H9 (cell line): ENCODE data around the gene SLC16A10. TPM values are rescaled to one million over a fixed set of nuclear protein-coding genes. Genes with fewer than 3 reads are reported as not detected.
A peak's percentile ranks its signal among the peaks of the same experiment; 100 is the strongest.
"Not testable (repeated sequence)": the region's sequence is repeated elsewhere in the genome, so short reads cannot be mapped to it uniquely, and the experiment has no call there.

Experiments
- DNase-seq: peaks from one replicate; pipeline ENCODE4 v3.0.0-alpha.2; 2017
- H2AFZ ChIP-seq: one replicate; pipeline ENCODE4 v1.6.1; 2013; ENCODE audit warnings: mild to moderate bottlenecking, low read length, control low read depth, moderate library complexity
- H2AK5ac ChIP-seq: 2 replicates; pipeline ENCODE4 v1.6.1; 2013; ENCODE audit warnings: low read length, control low read depth, mixed read lengths; ENCODE audit not compliant: insufficient read length
- H2BK120ac ChIP-seq: one replicate; pipeline ENCODE4 v1.6.1; 2013; ENCODE audit warnings: low read depth, mild to moderate bottlenecking, low read length, control low read depth, inconsistent platforms; ENCODE audit not compliant: poor library complexity, severe bottlenecking
- H2BK12ac ChIP-seq: 2 replicates; pipeline ENCODE4 v1.6.1; 2013; ENCODE audit warnings: low read length, control low read depth, mixed read lengths, low read depth; ENCODE audit not compliant: insufficient read length
- H2BK15ac ChIP-seq: 2 replicates; pipeline ENCODE4 v1.6.1; 2013; ENCODE audit warnings: low read depth, low read length, control low read depth
- H2BK20ac ChIP-seq: one replicate; pipeline ENCODE4 v1.6.1; 2013; ENCODE audit warnings: low read depth, mild to moderate bottlenecking, low read length, control low read depth, inconsistent platforms; ENCODE audit not compliant: poor library complexity, severe bottlenecking
- H2BK5ac ChIP-seq: 2 replicates; pipeline ENCODE4 v1.6.1; 2013; ENCODE audit warnings: low read length, control low read depth, mixed read lengths; ENCODE audit not compliant: insufficient read length
- H3K14ac ChIP-seq: 2 replicates; pipeline ENCODE4 v1.6.1; 2013; ENCODE audit warnings: low read length, control low read depth; ENCODE audit not compliant: insufficient read depth
- H3K18ac ChIP-seq: 2 replicates; pipeline ENCODE4 v1.6.1; 2013; ENCODE audit warnings: low read depth, mild to moderate bottlenecking, mixed read lengths, low read length, control low read depth; ENCODE audit not compliant: insufficient read length
- H3K23ac ChIP-seq: 2 replicates; pipeline ENCODE4 v1.6.1; 2013; ENCODE audit warnings: low read length, control low read depth, mixed read lengths, low read depth; ENCODE audit not compliant: insufficient read length
- H3K23me2 ChIP-seq: 2 replicates; pipeline ENCODE4 v1.6.1; 2013; ENCODE audit warnings: low read depth, mild to moderate bottlenecking, mixed read lengths, low read length, control low read depth; ENCODE audit not compliant: insufficient read length, poor library complexity, severe bottlenecking
- H3K27ac ChIP-seq: 2 replicates; pipeline ENCODE4 v1.5.1; 2013; ENCODE audit warnings: low read length, control low read depth, mixed read lengths, low read depth; ENCODE audit not compliant: insufficient read length
- H3K27me3 ChIP-seq: 2 replicates; pipeline ENCODE4 v1.6.1; 2013; ENCODE audit warnings: low read length, control low read depth, inconsistent platforms; ENCODE audit not compliant: insufficient read depth
- H3K4ac ChIP-seq: 2 replicates; pipeline ENCODE4 v1.6.1; 2013; ENCODE audit warnings: low read depth, mild to moderate bottlenecking, control low read depth, inconsistent platforms, low read length, moderate library complexity
- H3K4me1 ChIP-seq: 2 replicates; pipeline ENCODE4 v1.6.1; 2013; ENCODE audit warnings: low read length, control low read depth, inconsistent platforms; ENCODE audit not compliant: insufficient read depth
- H3K4me2 ChIP-seq: 2 replicates; pipeline ENCODE4 v1.6.1; 2013; ENCODE audit warnings: low read length, control low read depth, mixed read lengths; ENCODE audit not compliant: insufficient read length, insufficient read depth
- H3K56ac ChIP-seq: 2 replicates; pipeline ENCODE4 v1.6.1; 2013; ENCODE audit warnings: low read depth, mild to moderate bottlenecking, mixed read lengths, low read length, control low read depth; ENCODE audit not compliant: insufficient read length
- H3K79me1 ChIP-seq: 2 replicates; pipeline ENCODE4 v1.6.1; 2013; ENCODE audit warnings: low read depth, mild to moderate bottlenecking, moderate library complexity, low read length, control low read depth, inconsistent platforms; ENCODE audit not compliant: insufficient read depth, poor library complexity, severe bottlenecking
- H3K79me2 ChIP-seq: 2 replicates; pipeline ENCODE4 v1.6.1; 2013; ENCODE audit warnings: low read length, control low read depth, inconsistent platforms; ENCODE audit not compliant: insufficient read depth
- H3K9ac ChIP-seq: 2 replicates; pipeline ENCODE4 v1.6.1; 2013; ENCODE audit warnings: low read length, control low read depth, mixed read lengths; ENCODE audit not compliant: insufficient read length; ENCODE audit errors: extremely low read depth
- H3K9me3 ChIP-seq: one replicate; pipeline ENCODE4 v1.6.1; 2013; ENCODE audit warnings: low read depth, low read length, inconsistent platforms; ENCODE audit not compliant: control insufficient read depth
- H3T11ph ChIP-seq: one replicate; pipeline ENCODE4 v1.6.1; 2013; ENCODE audit warnings: mild to moderate bottlenecking, low read length, control low read depth, inconsistent platforms
- H4K20me1 ChIP-seq: one replicate; pipeline ENCODE4 v1.6.1; 2013; ENCODE audit not compliant: control insufficient read depth, insufficient read length, insufficient read depth
- H4K5ac ChIP-seq: 2 replicates; pipeline ENCODE4 v1.6.1; 2013; ENCODE audit warnings: low read depth, mild to moderate bottlenecking, mixed read lengths, low read length, control low read depth; ENCODE audit not compliant: insufficient read length
- H4K8ac ChIP-seq: replicated peaks from 2 replicates; pipeline ENCODE4 v1.6.1; 2013; ENCODE audit warnings: low read length, control low read depth, mixed read lengths, low read depth; ENCODE audit not compliant: insufficient read length
- H4K91ac ChIP-seq: 2 replicates; pipeline ENCODE4 v1.6.1; 2013; ENCODE audit warnings: low read depth, mild to moderate bottlenecking, moderate library complexity, mixed read lengths, low read length, control low read depth; ENCODE audit not compliant: insufficient read length
- H3K27ac Mint-ChIP-seq, 3 experiments: 2 replicates in 2 of 3; 3 replicates in 1 of 3; pipeline ENCODE4 v1.8.0; 2020 to 2021; ENCODE audit warnings: mixed read lengths in 3 of 3, mild to moderate bottlenecking in 1 of 3, moderate library complexity in 1 of 3
- H3K27me3 Mint-ChIP-seq: 2 replicates; pipeline ENCODE4 v1.8.0; 2021; ENCODE audit warnings: low read depth, mild to moderate bottlenecking, moderate library complexity, mixed read lengths
- H3K36me3 Mint-ChIP-seq, 3 experiments: 2 replicates in 2 of 3; 3 replicates in 1 of 3; pipeline ENCODE4 v1.8.0; 2020 to 2021; ENCODE audit warnings: low read depth in 3 of 3, mixed read lengths in 3 of 3; ENCODE audit not compliant: insufficient read depth in 1 of 3
- H3K4me1 Mint-ChIP-seq, 2 experiments: 2 replicates each; pipeline ENCODE4 v1.8.0; 2020; ENCODE audit warnings: mixed read lengths in 2 of 2
- H3K4me3 Mint-ChIP-seq, 2 experiments: 2 replicates in 1 of 2; 3 replicates in 1 of 2; pipeline ENCODE4 v1.8.0; 2020 to 2021; ENCODE audit warnings: mild to moderate bottlenecking in 2 of 2, mixed read lengths in 2 of 2, moderate library complexity in 1 of 2
- H3K9me3 Mint-ChIP-seq, 2 experiments: 2 replicates in 1 of 2; 3 replicates in 1 of 2; pipeline ENCODE4 v1.8.0; 2020; ENCODE audit warnings: mild to moderate bottlenecking in 2 of 2, mixed read lengths in 2 of 2, moderate library complexity in 1 of 2
- WGBS: extraction: QIAGEN DNeasy Blood & Tissue Kit; methylation state at CpG from one replicate; pipeline ENCODE4 v1.1.7; 2013; ENCODE audit warnings: missing lambda C conversion rate, low lambda C conversion rate, mixed read lengths; ENCODE audit not compliant: insufficient read length; ENCODE audit errors: extremely low coverage; 5-methylcytosine and 5-hydroxymethylcytosine counted together
- total RNA-seq: library from RNA; stranded (reverse); gene quantifications from 2 replicates; pipeline ENCODE4 v1.2.1, GENCODE V29; 2021
- TF ChIP-seq, protein P1 (sequence below): fragments of 200-600 bp; sonication (generic); conservative IDR thresholded peaks from 3 replicates; pipeline ENCODE4 v1.8.0; 2021; ENCODE audit warnings: antibody characterized with exemption, mild to moderate bottlenecking

The SLC16A10 gene
- total RNA-seq, 1 experiment from 2014 or later = 11.4 TPM

DNA sequence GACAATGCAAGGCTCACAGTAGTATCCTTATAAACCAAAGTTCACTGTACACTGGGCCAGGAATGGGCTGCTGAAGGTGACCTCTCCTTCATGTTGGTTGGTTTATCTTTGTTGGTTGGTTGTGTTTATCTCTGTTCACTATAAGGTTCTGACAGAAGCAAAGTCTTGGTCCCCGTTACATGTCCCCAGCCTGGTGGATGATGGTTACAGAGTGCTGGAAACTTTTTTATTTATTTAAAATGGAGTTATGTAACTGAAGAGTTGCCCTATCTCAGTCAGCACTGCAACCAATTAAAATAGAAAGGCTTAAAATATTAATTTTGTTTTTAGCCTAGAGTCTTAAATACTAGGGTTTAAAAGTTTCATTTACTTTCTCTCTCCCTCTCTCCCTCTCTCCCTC lies 100.6 kb downstream of the SLC16A10 start:
- no peaks in the 10 kb centered on the region for H3K4me1 Mint-ChIP-seq
- Histone ChIP-seq H3K27ac (no peak overlapping the region), H4K20me1 (no peaks in the 10 kb centered on the region), H3K79me1 (no peaks in the 10 kb centered on the region), H3K4me2 (no peak overlapping the region), H2AFZ (no peak overlapping the region), H3K9me3 (no peaks in the 10 kb centered on the region), H2BK12ac (no peak overlapping the region), H2BK20ac (no peak overlapping the region), H3T11ph (no peak overlapping the region), H4K8ac (no peak overlapping the region), H3K14ac (no peak overlapping the region), H3K27me3 (no peaks in the 10 kb centered on the region), H2BK120ac (no peak overlapping the region), H3K23me2 (no peaks in the 10 kb centered on the region), H3K4me1 (no peaks in the 10 kb centered on the region), H3K79me2 (no peaks in the 10 kb centered on the region), H4K91ac (no peak overlapping the region), H4K5ac (no peak overlapping the region), H3K4ac (no peak overlapping the region), H2AK5ac (no peak overlapping the region), H3K9ac (no peak overlapping the region), H2BK5ac (no peak overlapping the region), H3K56ac (no peak overlapping the region), H2BK15ac (no peak overlapping the region), H3K18ac (no peak overlapping the region), H3K23ac (peak overlapping the region; percentile 34)
- no peak overlapping the region for H3K27ac Mint-ChIP-seq
- peaks cover 2% of the 10 kb centered on the region; the same call in 1 of the 2 replicates for H3K27me3 Mint-ChIP-seq
- peaks cover 15 to 19% of the 10 kb centered on the region in 2 experiments for H3K9me3 Mint-ChIP-seq
- TF ChIP-seq, protein P1, sequence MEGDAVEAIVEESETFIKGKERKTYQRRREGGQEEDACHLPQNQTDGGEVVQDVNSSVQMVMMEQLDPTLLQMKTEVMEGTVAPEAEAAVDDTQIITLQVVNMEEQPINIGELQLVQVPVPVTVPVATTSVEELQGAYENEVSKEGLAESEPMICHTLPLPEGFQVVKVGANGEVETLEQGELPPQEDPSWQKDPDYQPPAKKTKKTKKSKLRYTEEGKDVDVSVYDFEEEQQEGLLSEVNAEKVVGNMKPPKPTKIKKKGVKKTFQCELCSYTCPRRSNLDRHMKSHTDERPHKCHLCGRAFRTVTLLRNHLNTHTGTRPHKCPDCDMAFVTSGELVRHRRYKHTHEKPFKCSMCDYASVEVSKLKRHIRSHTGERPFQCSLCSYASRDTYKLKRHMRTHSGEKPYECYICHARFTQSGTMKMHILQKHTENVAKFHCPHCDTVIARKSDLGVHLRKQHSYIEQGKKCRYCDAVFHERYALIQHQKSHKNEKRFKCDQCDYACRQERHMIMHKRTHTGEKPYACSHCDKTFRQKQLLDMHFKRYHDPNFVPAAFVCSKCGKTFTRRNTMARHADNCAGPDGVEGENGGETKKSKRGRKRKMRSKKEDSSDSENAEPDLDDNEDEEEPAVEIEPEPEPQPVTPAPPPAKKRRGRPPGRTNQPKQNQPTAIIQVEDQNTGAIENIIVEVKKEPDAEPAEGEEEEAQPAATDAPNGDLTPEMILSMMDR = no peak
- peaks cover 5 to 17% (median 11%) of the 10 kb centered on the region in 3 experiments; a peak in 4 of 7 replicates for H3K36me3 Mint-ChIP-seq
- H3K4me3 Mint-ChIP-seq = no peak overlapping the region
- DNase-seq = no peak
- WGBS = no CpG with 5 or more reads among the region's 1 CpG

DNA sequence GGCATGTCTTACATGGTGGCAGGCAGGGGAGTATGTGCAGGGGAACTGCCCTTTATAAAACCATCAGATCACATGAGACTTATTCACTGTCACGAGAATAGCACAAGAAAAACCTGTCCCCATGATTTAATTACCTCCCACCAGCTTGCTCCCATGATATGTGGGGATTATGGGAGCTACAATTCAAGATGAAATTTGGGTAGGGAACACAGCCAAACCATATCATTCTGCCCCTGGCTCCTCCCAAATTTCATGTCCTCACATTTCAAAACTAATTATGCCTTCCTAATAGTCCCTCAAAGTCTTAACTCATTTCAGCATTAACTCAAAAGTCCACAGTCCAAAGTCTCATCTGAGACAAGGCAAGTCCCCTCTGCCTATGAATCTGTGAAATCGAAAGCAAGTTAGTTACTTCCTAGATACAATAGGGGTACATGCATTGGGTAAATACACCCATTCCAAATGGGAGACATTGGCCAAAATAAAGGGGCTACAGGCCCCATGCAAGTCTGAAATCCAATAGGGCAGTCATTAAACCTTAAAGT lies 102.4 kb downstream of the SLC16A10 start:
- not testable (repeated sequence) for H3K27ac Mint-ChIP-seq, H3K18ac ChIP-seq
- H3K36me3 Mint-ChIP-seq = peaks cover 5 to 17% (median 11%) of the 10 kb centered on the region in 3 experiments; a peak in 4 of 7 replicates

More for the DNA sequence above, 102.4 kb downstream of the SLC16A10 start:
- H2BK12ac ChIP-seq, H3K23me2 ChIP-seq, H3K4me1 ChIP-seq, H2BK20ac ChIP-seq, H3K9ac ChIP-seq, H2AK5ac ChIP-seq, H4K5ac ChIP-seq, H4K8ac ChIP-seq, H4K20me1 ChIP-seq, H2AFZ ChIP-seq, H3K4me1 Mint-ChIP-seq, H3K23ac ChIP-seq, H3K4me2 ChIP-seq, H2BK120ac ChIP-seq, H3T11ph ChIP-seq, H3K56ac ChIP-seq, H3K27me3 ChIP-seq, H3K9me3 ChIP-seq, H4K91ac ChIP-seq, H2BK5ac ChIP-seq, H3K4me3 Mint-ChIP-seq, H3K14ac ChIP-seq, H3K4ac ChIP-seq, H3K79me1 ChIP-seq, DNase-seq, H3K27ac ChIP-seq, H2BK15ac ChIP-seq, H3K79me2 ChIP-seq, H3K27me3 Mint-ChIP-seq: not testable (repeated sequence)
- no CpG with 5 or more reads among the region's 2 CpGs for WGBS
- peaks cover 15 to 19% of the 10 kb centered on the region in 2 experiments for H3K9me3 Mint-ChIP-seq
